Measurements from ENCODE around the gene BACE2.

BACE2 gene

DNA sequence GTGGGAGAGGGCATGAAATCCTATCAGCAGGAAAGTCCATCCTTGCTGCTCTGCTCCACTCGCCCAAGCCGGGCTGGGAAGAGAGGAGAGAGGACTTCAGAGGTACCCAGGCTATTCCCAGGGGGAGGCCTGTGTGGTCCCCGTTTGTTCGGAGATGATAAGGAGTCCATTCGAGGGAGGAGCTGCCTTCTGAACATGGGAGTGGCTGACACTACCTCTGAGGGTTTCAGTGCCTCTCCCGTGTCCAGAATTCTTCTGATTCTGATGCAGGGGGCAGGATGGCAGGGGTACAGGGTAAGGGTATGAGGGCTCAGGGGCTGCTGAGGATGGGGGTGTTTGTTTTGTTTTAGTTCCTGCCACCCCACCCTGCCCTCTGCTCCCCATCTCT, 40.4 kb downstream of the BACE2 start:
- Histone ChIP-seq H3K79me2 (ENCODE audit: insufficient read depth, low read length) (no peaks in the 10 kb centered on the region), H3K27me3 (ENCODE audit: low read length) (no peaks in the 10 kb centered on the region), H3K36me3 (ENCODE audit: low read length) (no peaks in the 10 kb centered on the region), H3F3A (ENCODE audit: insufficient read depth) (no peaks in the 10 kb centered on the region), H4K20me1 (ENCODE audit: low read depth, low read length) (no peaks in the 10 kb centered on the region), H3K27ac (ENCODE audit: low read depth, low read length) (no peak overlapping the region), H3K9me3 (ENCODE audit: insufficient read depth, low read length) (no peaks in the 10 kb centered on the region), H3K9ac (ENCODE audit: low read length) (no peak overlapping the region), H3K4me3 (ENCODE audit: insufficient read depth, low read length, poor library complexity, severe bottlenecking) (no peak overlapping the region), H3K9me2 (replicated peaks; ENCODE audit: insufficient read depth, low read length) (no peaks in the 10 kb centered on the region), H2AFZ (ENCODE audit: low read depth, low read length, severe bottlenecking) (no peak overlapping the region), H3K4me2 (ENCODE audit: low read depth, low read length, poor library complexity, severe bottlenecking) (no peak overlapping the region)
- no peak for TF ChIP-seq EZH2phosphoT487 (conservative IDR thresholded peaks at IDR 0.05; ENCODE audit: low read length)
- no peak for TF ChIP-seq CTCF (IDR thresholded peaks at IDR 0.05; ENCODE audit: insufficient read depth, low read length, poor library complexity, severe bottlenecking)

- no peaks in the 10 kb centered on the region for H3K36me3 ChIP-seq (ENCODE audit: low read length)
- no peak overlapping the region for H2AFZ ChIP-seq (ENCODE audit: low read depth, low read length, severe bottlenecking)
- H3K9me3 ChIP-seq (ENCODE audit: insufficient read depth, low read length) = no peaks in the 10 kb centered on the region
- TF ChIP-seq CTCF (IDR thresholded peaks at IDR 0.05; ENCODE audit: insufficient read depth, low read length, poor library complexity, severe bottlenecking) (no peak), EZH2phosphoT487 (conservative IDR thresholded peaks at IDR 0.05; ENCODE audit: low read length) (no peak)
- no peak overlapping the region for H3K9ac ChIP-seq (ENCODE audit: low read length)
- H3K27me3 ChIP-seq (ENCODE audit: low read length) = no peaks in the 10 kb centered on the region
- H3K9me2 ChIP-seq (replicated peaks; ENCODE audit: insufficient read depth, low read length) = no peaks in the 10 kb centered on the region
- no peak overlapping the region for H3K4me2 ChIP-seq (ENCODE audit: low read depth, low read length, poor library complexity, severe bottlenecking)
- H3F3A ChIP-seq (ENCODE audit: insufficient read depth) = no peaks in the 10 kb centered on the region
- H4K20me1 ChIP-seq (ENCODE audit: low read depth, low read length) = no peaks in the 10 kb centered on the region
- H3K79me2 ChIP-seq (ENCODE audit: insufficient read depth, low read length) = no peaks in the 10 kb centered on the region
- H3K4me3 ChIP-seq (ENCODE audit: insufficient read depth, low read length, poor library complexity, severe bottlenecking) = no peak overlapping the region
- no peak overlapping the region for H3K27ac ChIP-seq (ENCODE audit: low read depth, low read length)
These were observed 41.2 kb downstream of the BACE2 start for GRCh38 chr21:41209016-41209619.

- Histone ChIP-seq H3K9me2 (replicated peaks; ENCODE audit: insufficient read depth, low read length) (no peaks in the 10 kb centered on the region), H3K4me2 (ENCODE audit: low read depth, low read length, poor library complexity, severe bottlenecking) (no peak overlapping the region), H2AFZ (ENCODE audit: low read depth, low read length, severe bottlenecking) (no peak overlapping the region), H3K9ac (ENCODE audit: low read length) (no peak overlapping the region), H3K79me2 (ENCODE audit: insufficient read depth, low read length) (no peaks in the 10 kb centered on the region), H4K20me1 (ENCODE audit: low read depth, low read length) (no peaks in the 10 kb centered on the region), H3K27me3 (ENCODE audit: low read length) (no peaks in the 10 kb centered on the region), H3K36me3 (ENCODE audit: low read length) (no peaks in the 10 kb centered on the region), H3F3A (ENCODE audit: insufficient read depth) (no peaks in the 10 kb centered on the region), H3K9me3 (ENCODE audit: insufficient read depth, low read length) (no peaks in the 10 kb centered on the region), H3K27ac (ENCODE audit: low read depth, low read length) (no peak overlapping the region), H3K4me3 (ENCODE audit: insufficient read depth, low read length, poor library complexity, severe bottlenecking) (no peak overlapping the region)
- no peak for TF ChIP-seq CTCF (IDR thresholded peaks at IDR 0.05; ENCODE audit: insufficient read depth, low read length, poor library complexity, severe bottlenecking)
- TF ChIP-seq EZH2phosphoT487 (conservative IDR thresholded peaks at IDR 0.05; ENCODE audit: low read length) = no peak
These were observed 42.6 kb downstream of the BACE2 start for GRCh38 chr21:41210426-41211059.
